CD4-positive, alpha-beta memory T cell (primary cell): ENCODE results near the gene SP140. TPM values are rescaled to one million over a fixed set of nuclear protein-coding genes. Genes with fewer than 3 reads are reported as not detected.

ENCODE experiments used
- CTCF ChIA-PET: fragments of 350-600 bp; sonication (Branson Sonifier 250); formaldehyde crosslinking; loops from one replicate; lab custom pipeline; 2021; ENCODE audit warnings: inconsistent platforms; ENCODE audit not compliant: partially characterized antibody; lab: Charles Lee
- POLR2A ChIA-PET: fragments of 350-600 bp; sonication (Branson Sonifier 250); formaldehyde crosslinking; loops from one replicate; lab custom pipeline; 2021; ENCODE audit not compliant: partially characterized antibody; lab: Charles Lee
- DNase-seq, 5 donors: peaks; one replicate each; pipeline versions ENCODE4 v3.0.0 to v3.0.0-alpha.2; 2020 to 2022; ENCODE audit warnings: mixed read lengths in 1 of 5
- H3K27ac ChIP-seq: one replicate; pipeline ENCODE4 v1.7.0; 2013; ENCODE audit warnings: low read depth, low read length
- H3K27me3 ChIP-seq: 2 replicates; pipeline ENCODE4 v1.7.0; 2013; ENCODE audit warnings: mild to moderate bottlenecking, low read length, moderate library complexity; ENCODE audit not compliant: insufficient read depth
- H3K36me3 ChIP-seq: 2 replicates; pipeline ENCODE4 v1.7.0; 2013; ENCODE audit warnings: mild to moderate bottlenecking, low read length, moderate library complexity; ENCODE audit not compliant: insufficient read depth
- H3K4me1 ChIP-seq: 2 replicates; pipeline ENCODE4 v1.7.0; 2013; ENCODE audit warnings: mild to moderate bottlenecking, low read length, moderate library complexity; ENCODE audit not compliant: insufficient read depth
- H3K4me3 ChIP-seq, 2 donors: one replicate each; pipeline ENCODE4 v1.7.0; 2013; ENCODE audit warnings: low read length in 2 of 2, mild to moderate bottlenecking in 1 of 2
- H3K9me3 ChIP-seq, 2 donors: one replicate each; pipeline ENCODE4 v1.7.0; 2013; ENCODE audit warnings: low read length in 2 of 2, control low read depth in 1 of 2; ENCODE audit not compliant: control insufficient read depth in 1 of 2
- H3K27ac Mint-ChIP-seq, 7 donors: one replicate each; pipeline ENCODE4 v1.8.0; 2020 to 2021; ENCODE audit warnings: mixed read lengths in 7 of 7, mild to moderate bottlenecking in 6 of 7, inconsistent platforms in 3 of 7, moderate library complexity in 3 of 7
- H3K27me3 Mint-ChIP-seq, 2 donors: one replicate each; pipeline ENCODE4 v1.8.0; 2020 to 2021; ENCODE audit warnings: mixed read lengths in 2 of 2
- H3K36me3 Mint-ChIP-seq, 2 donors: one replicate each; pipeline ENCODE4 v1.8.0; 2020 to 2021; ENCODE audit warnings: mixed read lengths in 2 of 2, inconsistent platforms in 1 of 2, mild to moderate bottlenecking in 1 of 2
- H3K4me1 Mint-ChIP-seq, 4 donors: one replicate each; pipeline ENCODE4 v1.8.0; 2020 to 2021; ENCODE audit warnings: mixed read lengths in 4 of 4, mild to moderate bottlenecking in 1 of 4
- H3K4me3 Mint-ChIP-seq, 8 donors: one replicate each; pipeline ENCODE4 v1.8.0; 2020 to 2021; ENCODE audit warnings: mixed read lengths in 8 of 8, mild to moderate bottlenecking in 7 of 8, moderate library complexity in 6 of 8, inconsistent platforms in 3 of 8
- H3K9me3 Mint-ChIP-seq, 8 donors: one replicate each; pipeline ENCODE4 v1.8.0; 2020 to 2021; ENCODE audit warnings: mixed read lengths in 8 of 8, mild to moderate bottlenecking in 5 of 8, inconsistent platforms in 3 of 8, moderate library complexity in 1 of 8
- intact Hi-C: fragments of 100-400 bp; cut with micrococcal nuclease; formaldehyde crosslinking; loops from one replicate; pipeline ENCODE4 v1.15.1; 2023
- polyA plus RNA-seq, 2 donors: library from polyadenylated mRNA; unstranded; fragments of 300-500 nt; fragmentation: Illumina TruSeq; gene quantifications; one replicate each; pipeline ENCODE4 v1.2.3, GENCODE V29; 2021
- total RNA-seq, 2 experiments: library from RNA; stranded (reverse); gene quantifications; one replicate each; pipeline ENCODE4 v1.2.3, GENCODE V29; 2021

SP140 gene
- total RNA-seq (10 to 100 TPM; 70.8 to 79.3 TPM), polyA plus RNA-seq (10 to 100 TPM; 18.0 to 34.2 TPM)

- Histone ChIP-seq H3K27ac (peak within 1 kb of the TSS; percentile 79), H3K36me3 (no peaks in the 10 kb centered on the region), H3K9me3 (peaks cover 0 to 4% of the 10 kb centered on the region in 2 donors), H3K27me3 (no peaks in the 10 kb centered on the region), H3K4me3 (peak within 1 kb of the TSS; percentile 39 to 68), H3K4me1 (peaks cover 60% of the 10 kb centered on the region)
- ChIA-PET POLR2A (interaction anchor here (0.7 to 4.9 kb wide), 18 partner anchors 9 to 489 kb away, joined by 3 to 29 read pairs (median 6); partner anchors contain the start of genes SP100 and SP140L), CTCF (interaction anchor here (0.7 kb wide), 1 partner anchor 23 kb away, joined by 3 read pairs; no protein-coding TSS in a partner anchor)
- peaks cover 0 to 8% (median 6%) of the 10 kb centered on the region in 8 donors for H3K9me3 Mint-ChIP-seq
- H3K4me3 Mint-ChIP-seq = peak within 1 kb of the TSS; percentile 88 to 97 (median 90)
- H3K36me3 Mint-ChIP-seq = peaks cover 9 to 23% of the 10 kb centered on the region in 2 donors
- peak within 1 kb of the TSS; percentile 96 to 99 (median 97) for H3K27ac Mint-ChIP-seq
- DNase-seq = peak; percentile 86 to 97 (median 88)
- no peaks in the 10 kb centered on the region for H3K27me3 Mint-ChIP-seq
- intact Hi-C loops = loop anchor here (1.0 to 5.0 kb wide), 7 partner anchors 94 to 832 kb away; partner anchors contain the start of genes CAB39, FBXO36, PSMD1 and SP100
- peaks cover 47 to 77% (median 56%) of the 10 kb centered on the region in 4 donors for H3K4me1 Mint-ChIP-seq
Measured at GRCh38 chr2:230225486-230225885, at the start of gene SP140. SP140 (plus strand) TSS chr2:230225736; CDS start chr2:230225845, 109 bp downstream.

- no peak for DNase-seq
- Histone ChIP-seq H3K4me3 (no peak overlapping the region), H3K27me3 (no peaks in the 10 kb centered on the region), H3K27ac (no peak overlapping the region), H3K9me3 (no peaks in the 10 kb centered on the region), H3K4me1 (no peaks in the 10 kb centered on the region), H3K36me3 (peaks cover 79% of the 10 kb centered on the region)
- POLR2A ChIA-PET = no interaction called here
- Mint-ChIP-seq H3K4me3 (no peak overlapping the region), H3K27ac (peak overlapping the region in 4 of 7 donors; percentile 17 to 69 (median 38)), H3K9me3 (no peaks in the 10 kb centered on the region), H3K27me3 (no peaks in the 10 kb centered on the region), H3K4me1 (peaks cover 0 to 5% (median under 1%) of the 10 kb centered on the region in 4 donors), H3K36me3 (peaks cover 75 to 97% of the 10 kb centered on the region in 2 donors)
- CTCF ChIA-PET = interaction anchor here (2.2 kb wide), 1 partner anchor 16 kb away, joined by 8 read pairs; no protein-coding TSS in a partner anchor
- intact Hi-C loops = no loop called here
Measured at GRCh38 chr2:230176996-230177395, 48.5 kb upstream of the SP140 start.

- intact Hi-C loops = no loop called here
- Histone ChIP-seq H3K9me3 (no peaks in the 10 kb centered on the region), H3K36me3 (peaks cover 88% of the 10 kb centered on the region), H3K27me3 (no peaks in the 10 kb centered on the region), H3K27ac (no peak overlapping the region), H3K4me1 (no peaks in the 10 kb centered on the region), H3K4me3 (no peak overlapping the region)
- H3K27ac Mint-ChIP-seq = peak overlapping the region in 3 of 7 donors; percentile 6 to 59 (median 9)
- peaks cover 75 to 97% of the 10 kb centered on the region in 2 donors for H3K36me3 Mint-ChIP-seq
- no peak for DNase-seq
- POLR2A ChIA-PET = no interaction called here
- no peaks in the 10 kb centered on the region for H3K27me3 Mint-ChIP-seq
- no peaks in the 10 kb centered on the region for H3K9me3 Mint-ChIP-seq
- CTCF ChIA-PET = no interaction called here
- peaks cover 0 to 6% (median under 1%) of the 10 kb centered on the region in 4 donors for H3K4me1 Mint-ChIP-seq
- H3K4me3 Mint-ChIP-seq = no peak overlapping the region
Measured at GRCh38 chr2:230178546-230179485, 46.7 kb upstream of the SP140 start.

- H3K27me3 Mint-ChIP-seq = no peaks in the 10 kb centered on the region
Measured at GRCh38 chr2:230179907-230180306, 45.6 kb upstream of the SP140 start.

GRCh38 chr2:230181195-230181594 lies 44.3 kb upstream of the SP140 start:
- Mint-ChIP-seq H3K27ac (peak overlapping the region in 4 of 7 donors; percentile 29 to 76 (median 40)), H3K27me3 (no peaks in the 10 kb centered on the region), H3K4me3 (no peak overlapping the region), H3K36me3 (peaks cover 83 to 95% of the 10 kb centered on the region in 2 donors), H3K4me1 (peaks cover 0 to 6% (median under 1%) of the 10 kb centered on the region in 4 donors), H3K9me3 (no peaks in the 10 kb centered on the region)
- Histone ChIP-seq H3K27me3 (no peaks in the 10 kb centered on the region), H3K36me3 (peaks cover 71% of the 10 kb centered on the region), H3K9me3 (no peaks in the 10 kb centered on the region), H3K27ac (no peak overlapping the region), H3K4me3 (no peak overlapping the region), H3K4me1 (no peaks in the 10 kb centered on the region)
- DNase-seq = no peak
- ChIA-PET POLR2A (no interaction called here), CTCF (no interaction called here)
- intact Hi-C loops = no loop called here

More at GRCh38 chr2:230179907-230180306, 45.6 kb upstream of the SP140 start:
- no peak overlapping the region for H3K4me3 ChIP-seq
- intact Hi-C loops = no loop called here
- Mint-ChIP-seq H3K36me3 (peaks cover 78 to 96% of the 10 kb centered on the region in 2 donors), H3K9me3 (no peaks in the 10 kb centered on the region), H3K27ac (peak overlapping the region in 3 of 7 donors; percentile 16 to 57 (median 31)), H3K4me3 (no peak overlapping the region), H3K4me1 (peaks cover 0 to 6% (median under 1%) of the 10 kb centered on the region in 4 donors)
- H3K27ac ChIP-seq = no peak overlapping the region
- no peaks in the 10 kb centered on the region for H3K9me3 ChIP-seq
- DNase-seq = no peak
- H3K27me3 ChIP-seq = no peaks in the 10 kb centered on the region
- peaks cover 84% of the 10 kb centered on the region for H3K36me3 ChIP-seq
- no peaks in the 10 kb centered on the region for H3K4me1 ChIP-seq
- ChIA-PET CTCF (no interaction called here), POLR2A (no interaction called here)

GRCh38 chr2:230184727-230185578 lies 40.6 kb upstream of the SP140 start:
- Histone ChIP-seq H3K27me3 (no peaks in the 10 kb centered on the region), H3K4me1 (no peaks in the 10 kb centered on the region), H3K9me3 (no peaks in the 10 kb centered on the region), H3K4me3 (no peak overlapping the region), H3K36me3 (peaks cover 36% of the 10 kb centered on the region), H3K27ac (no peak overlapping the region)
- ChIA-PET CTCF (no interaction called here), POLR2A (no interaction called here)
- intact Hi-C loops = no loop called here
- no peaks in the 10 kb centered on the region for H3K9me3 Mint-ChIP-seq
- peaks cover 81 to 83% of the 10 kb centered on the region in 2 donors for H3K36me3 Mint-ChIP-seq
- H3K27ac Mint-ChIP-seq = peak overlapping the region in 4 of 7 donors; percentile 9 to 71 (median 54)
- H3K4me1 Mint-ChIP-seq = peaks cover 0 to 4% (median 3%) of the 10 kb centered on the region in 4 donors
- H3K4me3 Mint-ChIP-seq = no peak overlapping the region
- no peaks in the 10 kb centered on the region for H3K27me3 Mint-ChIP-seq
- DNase-seq = no peak
